Upper lobe of left lung (tissue), 4 donors: ENCODE results near the gene PCDHGC3.

Experiments
- CTCF ChIP-seq, 6 experiments: fragments of 450-650 bp in 4 of 6; fragments of 200-600 bp in 2 of 6; sonication (generic) in 2 of 6; IDR thresholded peaks; one replicate each; pipeline ENCODE4 v1.5.1; 2016 to 2019; ENCODE audit warnings: antibody characterized with exemption in 6 of 6
- EP300 ChIP-seq, 4 donors: sonication (generic); formaldehyde crosslinking; IDR thresholded peaks; one replicate each; pipeline ENCODE4 v1.5.1; 2017; ENCODE audit warnings: antibody characterized with exemption in 4 of 4, control low read depth in 2 of 4
- POLR2A ChIP-seq, 4 donors: fragments of 450-650 bp; IDR thresholded peaks; one replicate each; pipeline ENCODE4 v1.5.1; 2016 to 2017; ENCODE audit warnings: antibody characterized with exemption in 4 of 4, mild to moderate bottlenecking in 2 of 4
- POLR2AphosphoS5 ChIP-seq, 2 donors: sonication (generic); formaldehyde crosslinking; IDR thresholded peaks; one replicate each; pipeline ENCODE4 v1.5.1; 2017; ENCODE audit warnings: antibody characterized with exemption in 2 of 2

- no peak for TF ChIP-seq CTCF (IDR thresholded peaks at IDR 0.05)
- TF ChIP-seq EP300 (IDR thresholded peaks at IDR 0.05), result no peak
- no peak for TF ChIP-seq POLR2A (IDR thresholded peaks at IDR 0.05)
- no peak for TF ChIP-seq POLR2AphosphoS5 (IDR thresholded peaks at IDR 0.05)
Observed at GRCh38 chr5:141479776-141480175, 4.0 kb downstream of the PCDHGC3 start.
